Lower leg skin (tissue), 4 donors: ENCODE measurements around the gene SIM1. TPM values are rescaled to one million over a fixed set of nuclear protein-coding genes. Genes with fewer than 3 reads are reported as not detected.

Experiments
- DNase-seq, 2 donors: peaks; one replicate each; pipeline ENCODE4 v3.0.0-alpha.2; 2019; ENCODE audit warnings: low spot score in 2 of 2
- H3K4me3 ChIP-seq: fragments of 200-600 bp; sonication (generic); 2 replicates; pipeline ENCODE4 v1.5.1; 2017; ENCODE audit warnings: mild to moderate bottlenecking, low read depth; ENCODE audit not compliant: poor library complexity, severe bottlenecking
- CTCF ChIP-seq, 3 donors: fragments of 450-650 bp; IDR thresholded peaks; one replicate each; pipeline ENCODE4 v1.5.1; 2016; ENCODE audit warnings: antibody characterized with exemption in 3 of 3, mild to moderate bottlenecking in 3 of 3, moderate library complexity in 2 of 3
- POLR2A ChIP-seq, 2 donors: fragments of 450-650 bp; IDR thresholded peaks; one replicate each; pipeline ENCODE4 v1.6.1; 2016 to 2017; ENCODE audit warnings: antibody characterized with exemption in 2 of 2, mild to moderate bottlenecking in 1 of 2, moderate library complexity in 1 of 2
- WGBS, 2 donors: methylation state at CpG; one replicate each; pipeline ENCODE4 v1.1.5; 2018; 5-methylcytosine and 5-hydroxymethylcytosine counted together
- intact Hi-C: fragments of 100-400 bp; cut with DNase I; formaldehyde crosslinking; loops from one replicate; pipeline ENCODE4 v1.15.0; 2023; ENCODE audit warnings: low total_unique reads
- total RNA-seq, 4 donors: library from RNA; depleted of rRNA; stranded (reverse); fragments of >200 nt; gene quantifications; one replicate each; pipeline ENCODE4 v1.1.0, GENCODE V29; 2016

SIM1 gene
- total RNA-seq, 4 donors from 2014 or later, result 0.66 to 1.1 (median 0.75) TPM

DNA sequence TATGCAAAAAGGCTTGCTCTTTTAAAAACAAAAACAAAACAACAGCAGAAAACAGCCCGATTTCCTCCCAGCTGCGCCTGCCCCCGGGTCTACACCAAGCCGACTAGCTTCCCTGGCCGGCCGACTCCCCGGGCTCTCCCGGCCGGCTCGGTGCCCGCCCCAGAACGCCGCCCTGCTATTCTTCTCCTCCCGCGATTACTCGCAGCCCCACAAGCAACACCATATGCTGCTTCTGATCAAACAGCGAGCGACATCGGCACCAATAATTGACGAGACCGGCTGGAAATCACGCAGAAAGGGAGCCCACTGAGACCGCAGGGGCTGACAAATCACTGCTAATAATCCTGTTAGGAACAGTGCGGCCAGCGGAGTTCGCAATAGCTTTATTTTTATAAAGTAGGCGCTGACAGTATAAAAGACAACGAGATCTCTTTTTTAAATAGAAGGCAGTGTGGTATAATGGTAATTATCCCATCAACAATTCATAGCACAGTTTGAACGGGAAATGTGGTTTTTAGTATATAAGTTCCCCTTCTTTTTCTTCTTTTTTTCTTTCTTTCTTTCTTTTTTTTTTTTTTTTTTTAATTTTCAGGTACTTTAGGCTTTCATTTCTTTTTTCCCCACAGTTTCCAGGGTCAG lies 3.3 kb downstream of the SIM1 start:
- no peak for DNase-seq
- TF ChIP-seq CTCF (IDR thresholded peaks at IDR 0.05), result no peak
- TF ChIP-seq POLR2A (IDR thresholded peaks at IDR 0.05), result no peak
- H3K4me3 ChIP-seq, result no peak overlapping the region
- 6 to 8% methylated on average over 29 of the region's 29 CpGs for WGBS, 2 donors
- intact Hi-C loops, result no loop called here

- DNase-seq, result no peak
- no peak for TF ChIP-seq POLR2A (IDR thresholded peaks at IDR 0.05)
- no peak for TF ChIP-seq CTCF (IDR thresholded peaks at IDR 0.05)
- no peak overlapping the region for H3K4me3 ChIP-seq
- 4 to 9% methylated on average over 9 of the region's 9 CpGs for WGBS, 2 donors
- intact Hi-C loops, result no loop called here
These were observed 4.0 kb downstream of the SIM1 start for GRCh38 chr6:100460650-100461204.

- no peak overlapping the region for H3K4me3 ChIP-seq
- intact Hi-C loops, result no loop called here
- TF ChIP-seq CTCF (IDR thresholded peaks at IDR 0.05) (no peak), POLR2A (IDR thresholded peaks at IDR 0.05) (no peak)
- no peak for DNase-seq
These were observed 5.0 kb downstream of the SIM1 start for GRCh38 chr6:100459592-100460184.

DNA sequence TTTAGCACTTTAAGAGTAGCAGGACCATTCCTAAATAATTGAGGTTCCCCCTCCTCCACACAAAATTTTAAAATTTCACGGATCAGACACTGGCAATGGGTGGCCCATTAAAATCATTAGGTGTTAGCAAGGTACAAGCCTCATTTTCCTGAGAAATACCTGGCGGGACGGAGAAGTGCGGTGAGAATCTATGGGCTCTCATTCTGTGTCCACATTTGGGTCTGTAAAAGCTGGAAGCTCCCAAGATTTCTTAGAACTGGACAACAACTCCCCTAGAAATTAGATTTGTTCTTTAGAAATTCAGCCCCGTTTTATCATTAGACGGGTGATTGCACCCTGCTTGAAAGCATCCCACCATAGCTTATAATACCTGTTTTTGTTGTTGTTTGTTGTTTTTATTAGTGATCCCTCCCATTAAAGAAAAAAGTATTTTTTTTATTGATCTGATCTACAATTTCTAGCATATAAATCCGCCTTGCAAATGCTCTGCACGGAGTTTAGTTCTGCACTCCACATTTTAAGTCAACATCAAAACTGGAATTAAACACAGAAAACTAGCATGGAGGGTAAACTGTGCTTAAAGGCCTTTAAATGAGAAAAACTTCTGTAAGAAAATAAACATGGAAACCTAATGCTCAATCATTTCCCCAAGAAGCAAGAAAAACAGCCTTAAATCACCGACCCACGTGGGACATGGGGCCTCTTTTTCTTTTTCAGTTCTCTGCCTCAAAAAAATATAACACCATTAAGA lies 5.7 kb downstream of the SIM1 start:
- no peak for TF ChIP-seq CTCF (IDR thresholded peaks at IDR 0.05)
- TF ChIP-seq POLR2A (IDR thresholded peaks at IDR 0.05), result no peak
- H3K4me3 ChIP-seq, result no peak overlapping the region
- no peak for DNase-seq
- WGBS, 2 donors, result 47 to 54% methylated on average over 10 of the region's 10 CpGs
- intact Hi-C loops, result no loop called here

DNA sequence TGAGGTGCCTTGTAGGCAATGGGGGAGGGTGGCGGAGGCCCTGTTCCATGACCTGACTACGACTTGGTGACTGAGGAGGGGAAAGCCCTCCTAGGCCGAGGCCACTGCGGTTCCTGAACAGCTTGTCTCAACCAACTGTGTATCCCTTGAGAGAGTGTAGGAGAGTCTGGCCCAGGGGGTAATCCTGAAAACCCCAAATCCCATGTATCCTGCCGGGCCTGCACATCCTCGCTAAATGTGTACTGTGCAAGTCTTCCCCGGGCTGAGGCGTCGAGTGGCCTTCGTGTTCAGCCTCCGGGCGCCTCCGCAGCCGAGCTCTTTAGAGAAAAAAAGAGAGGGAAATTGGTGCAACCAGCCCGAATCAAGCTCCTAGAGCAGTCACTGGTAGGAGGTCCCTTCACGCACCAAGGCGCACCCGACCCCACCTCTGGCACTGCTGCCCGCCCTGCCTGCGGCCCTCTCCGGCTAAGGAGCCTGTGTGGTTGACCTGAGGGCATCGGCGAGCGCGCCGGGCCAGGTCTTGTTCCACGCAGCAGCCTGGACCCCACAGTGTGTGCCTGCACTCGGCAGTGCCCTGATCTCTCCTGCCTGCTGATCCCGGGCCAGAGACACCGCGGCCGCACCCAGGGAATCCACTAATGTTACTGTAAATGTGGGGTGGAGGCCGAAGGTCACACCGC lies 7.3 kb downstream of the SIM1 start:
- no peak for DNase-seq
- intact Hi-C loops, result no loop called here
- H3K4me3 ChIP-seq, result no peak overlapping the region
- no peak for TF ChIP-seq CTCF (IDR thresholded peaks at IDR 0.05)
- 39 to 45% methylated on average over 26 to 34 of the region's 34 CpGs for WGBS, 2 donors
